Left kidney (tissue), 2 donors: Measurements from ENCODE around the gene FKBP8. TPM values are rescaled to one million over a fixed set of nuclear protein-coding genes. Genes with fewer than 3 reads are reported as not detected.

ENCODE experiments used
- DNase-seq: peaks from one replicate; pipeline ENCODE4 v3.0.0-alpha.2; 2013
- polyA plus RNA-seq: library from polyadenylated mRNA; unstranded; fragments of 120-200 nt; gene quantifications from one replicate; pipeline ENCODE4 v1.2.1, GENCODE V29; 2013; ENCODE audit not compliant: insufficient read length

The FKBP8 gene
- polyA plus RNA-seq, 1 donor, result 152 TPM

GRCh38 chr19:18488403-18488723 lies 55.0 kb downstream of the FKBP8 start:
- no peak for DNase-seq

- no peak for DNase-seq
Observed at GRCh38 chr19:18487576-18488402, 55.6 kb downstream of the FKBP8 start.

GRCh38 chr19:18486746-18487145 lies 56.6 kb downstream of the FKBP8 start:
- DNase-seq, result no peak

GRCh38 chr19:18484992-18485391 lies 58.4 kb downstream of the FKBP8 start:
- no peak for DNase-seq

- DNase-seq, result no peak
Observed at GRCh38 chr19:18483119-18483890, 60.1 kb downstream of the FKBP8 start.

Other genes with a start within 250 kb of the FKBP8 start
- gene LSM4, start 220.5 kb downstream of the FKBP8 start, polyA plus RNA-seq, result 84.7 TPM
- gene PGPEP1, start 203.0 kb downstream of the FKBP8 start, polyA plus RNA-seq, result 27.2 TPM
- gene GDF15, start 157.4 kb downstream of the FKBP8 start, polyA plus RNA-seq, result 4.2 TPM
- gene LRRC25, start 146.0 kb downstream of the FKBP8 start, polyA plus RNA-seq, result 0.52 TPM
- 57.8 TPM for gene SSBP4, start 124.2 kb downstream of the FKBP8 start, polyA plus RNA-seq
- gene ISYNA1, start 105.4 kb downstream of the FKBP8 start, polyA plus RNA-seq, result 101 TPM
- gene ELL, start 21.5 kb downstream of the FKBP8 start, polyA plus RNA-seq, result 8.4 TPM
- gene KXD1, start 14.3 kb upstream of the FKBP8 start, polyA plus RNA-seq, result 56.5 TPM
- 717 TPM for gene UBA52, start 28.3 kb upstream of the FKBP8 start, polyA plus RNA-seq
- gene REX1BD, start 45.2 kb upstream of the FKBP8 start, polyA plus RNA-seq, result 22.5 TPM
- gene CRLF1, start 63.2 kb upstream of the FKBP8 start, polyA plus RNA-seq, result 3.4 TPM
- 2.5 TPM for gene TMEM59L, start 69.3 kb upstream of the FKBP8 start, polyA plus RNA-seq
- gene KLHL26, start 93.5 kb upstream of the FKBP8 start, polyA plus RNA-seq, result 5.2 TPM
- gene CRTC1, start 140.1 kb upstream of the FKBP8 start, polyA plus RNA-seq, result 16.7 TPM
- gene COMP, start 247.7 kb upstream of the FKBP8 start, polyA plus RNA-seq, result 0.55 TPM